ENCODE data around the gene SFT2D3. TPM values are rescaled to one million over a fixed set of nuclear protein-coding genes. Genes with fewer than 3 reads are reported as not detected.

SFT2D3 gene
- total and polyA plus RNA-seq, 3 donors from 2014 or later, result 7.4 to 13.2 (median 12.9) TPM

GRCh38 chr2:127695491-127696472 lies 5.5 kb upstream of the SFT2D3 start:
- Histone ChIP-seq H3K27ac (no peak overlapping the region), H3K27me3 (no peaks in the 10 kb centered on the region), H3K36me3 (ENCODE audit: low read depth, missing control alignments) (no peaks in the 10 kb centered on the region), H3K4me1 (peaks cover 11% of the 10 kb centered on the region), H3K9me3 (no peaks in the 10 kb centered on the region), H3K4me3 (no peak overlapping the region)
- no peak for TF ChIP-seq POLR2A (IDR thresholded peaks at IDR 0.05)
- peak in 2 of 3 experiments; percentile 10 to 21 for TF ChIP-seq CTCF (IDR thresholded peaks at IDR 0.05)
- DNase-seq, result peak; percentile 66
- intact Hi-C loops (cut with DNase I; ENCODE audit: low total_unique reads), result no loop called here
- WGBS, 2 donors, result 52 to 63% methylated on average over 49 to 51 of the region's 52 CpGs

DNA sequence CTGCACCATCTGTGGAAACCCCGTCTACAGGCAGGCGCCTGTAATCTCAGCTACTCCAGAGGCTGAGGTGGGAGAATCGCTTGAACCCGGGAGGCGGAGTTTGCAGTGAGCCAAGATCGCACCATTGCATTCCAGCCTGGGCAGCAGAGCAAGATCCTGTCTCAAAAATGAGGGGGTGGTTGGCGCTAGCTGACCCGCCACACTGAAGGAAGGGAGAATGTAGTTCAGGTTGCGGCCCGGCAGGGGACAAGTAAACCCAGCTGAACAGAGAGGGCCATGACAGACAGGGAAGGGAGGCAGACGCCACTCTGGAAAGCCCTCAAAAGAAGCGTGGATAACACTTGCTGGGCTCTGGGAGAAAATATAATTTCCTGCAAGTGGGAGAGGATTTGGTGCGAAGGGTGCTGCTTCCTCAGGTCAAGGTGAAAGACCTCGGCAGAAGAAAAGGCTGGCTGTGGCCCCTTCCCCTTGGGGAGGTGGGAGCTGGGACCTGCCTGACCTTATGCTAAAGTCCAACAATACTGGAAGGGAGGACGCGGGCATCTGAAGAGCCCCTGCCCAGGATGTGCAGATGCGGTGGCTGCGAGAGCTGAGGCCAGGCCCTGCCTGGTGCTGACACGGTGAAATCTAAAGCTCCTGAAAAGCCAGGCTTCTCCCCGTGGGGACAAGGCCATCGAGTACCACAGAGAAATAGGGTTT lies 3.7 kb upstream of the SFT2D3 start:
- H3K9me3 ChIP-seq, result no peaks in the 10 kb centered on the region
- WGBS, 2 donors, result 87 to 95% methylated on average over 19 to 21 of the region's 21 CpGs
- H3K4me3 ChIP-seq, result no peak overlapping the region
- H3K27ac ChIP-seq, result no peak overlapping the region
- peaks cover 14% of the 10 kb centered on the region for H3K4me1 ChIP-seq
- no peak for TF ChIP-seq POLR2A (IDR thresholded peaks at IDR 0.05)
- intact Hi-C loops (cut with DNase I; ENCODE audit: low total_unique reads), result no loop called here
- H3K27me3 ChIP-seq, result no peaks in the 10 kb centered on the region
- DNase-seq, result no peak
- no peaks in the 10 kb centered on the region for H3K36me3 ChIP-seq (ENCODE audit: low read depth, missing control alignments)

GRCh38 chr2:127698553-127699355 lies 2.5 kb upstream of the SFT2D3 start:
- no peak overlapping the region for H3K4me3 ChIP-seq
- whole genome bisulfite sequencing, 2 donors, result 90 to 93% methylated on average over 27 of the region's 27 CpGs
- no peaks in the 10 kb centered on the region for H3K36me3 ChIP-seq (ENCODE audit: low read depth, missing control alignments)
- no peak for DNase-seq
- peaks cover 19% of the 10 kb centered on the region for H3K4me1 ChIP-seq
- H3K9me3 ChIP-seq, result no peaks in the 10 kb centered on the region
- intact Hi-C loops (cut with DNase I; ENCODE audit: low total_unique reads), result no loop called here
- no peak overlapping the region for H3K27ac ChIP-seq
- no peaks in the 10 kb centered on the region for H3K27me3 ChIP-seq
- TF ChIP-seq CTCF (IDR thresholded peaks at IDR 0.05) (no peak), POLR2A (IDR thresholded peaks at IDR 0.05) (no peak)

DNA sequence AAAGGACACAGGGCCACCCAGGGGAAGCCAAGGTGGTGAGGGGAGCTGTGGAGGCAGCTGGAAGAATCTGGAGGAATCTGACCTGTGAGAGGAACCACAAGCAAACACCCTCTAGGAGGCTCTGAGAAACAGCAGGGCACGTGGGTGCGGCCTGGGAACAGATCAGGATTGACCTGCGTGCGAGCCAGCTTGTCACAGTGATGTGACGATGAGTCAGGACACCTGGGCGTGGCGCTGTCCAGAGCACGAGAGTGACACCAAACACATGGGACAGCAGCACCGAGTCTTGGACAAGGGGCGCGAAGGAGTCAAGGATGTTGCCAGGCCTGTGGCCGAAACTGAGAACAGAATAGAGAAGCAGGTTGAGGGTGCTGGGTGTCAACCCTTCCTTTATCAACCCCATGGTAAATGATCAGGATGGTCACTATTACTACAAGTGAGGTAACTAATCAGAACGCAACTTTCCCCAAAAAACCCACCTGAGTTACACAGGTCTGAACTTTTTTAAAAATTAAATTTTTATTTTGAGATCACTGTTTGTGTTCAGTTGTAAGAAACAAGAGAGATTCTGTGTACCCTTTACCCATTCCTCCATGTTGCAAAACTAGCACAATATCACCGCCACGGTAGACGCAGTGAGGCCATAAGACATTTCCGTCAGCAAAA lies 637 bp upstream of the SFT2D3 start:
- peak overlapping the region; percentile 73 to 87 for H3K4me3 ChIP-seq
- no peaks in the 10 kb centered on the region for H3K27me3 ChIP-seq
- H3K4me1 ChIP-seq, result peaks cover 22% of the 10 kb centered on the region
- peak overlapping the region; percentile 86 to 95 for H3K27ac ChIP-seq
- intact Hi-C loops (cut with DNase I; ENCODE audit: low total_unique reads), result no loop called here
- peak; percentile 80 for DNase-seq
- TF ChIP-seq POLR2A (IDR thresholded peaks at IDR 0.05) (no peak), CTCF (IDR thresholded peaks at IDR 0.05) (no peak)
- no peaks in the 10 kb centered on the region for H3K9me3 ChIP-seq
- H3K36me3 ChIP-seq (ENCODE audit: low read depth, missing control alignments), result no peaks in the 10 kb centered on the region
- WGBS, 2 donors, result 30 to 52% methylated on average over 17 of the region's 17 CpGs

All from testis (tissue), 3 donors.